ENCODE data around the gene EGR4. TPM values are rescaled to one million over a fixed set of nuclear protein-coding genes. Genes with fewer than 3 reads are reported as not detected.

Gene EGR4
- total RNA-seq, 2 experiments from 2014 or later: 0.09 to 0.15 TPM

GRCh38 chr2:73297151-73297559, 3.8 kb upstream of the EGR4 start:
- peaks cover 7% of the 10 kb centered on the region for H3K4me1 Mint-ChIP-seq
- H3K4me3 Mint-ChIP-seq: no peak overlapping the region
- ATAC-seq: no peak
- CTCF ChIA-PET: no interaction called here
- no peaks in the 10 kb centered on the region for H3K9me3 Mint-ChIP-seq (ENCODE audit: low read depth)
- no peak overlapping the region for H3K27ac Mint-ChIP-seq
- no peaks in the 10 kb centered on the region for H3K36me3 Mint-ChIP-seq
- DNase-seq: no peak
- peaks cover 66% of the 10 kb centered on the region for H3K27me3 Mint-ChIP-seq

GRCh38 chr2:73295751-73296400, 2.5 kb upstream of the EGR4 start:
- H3K4me3 Mint-ChIP-seq: no peak overlapping the region
- no peaks in the 10 kb centered on the region for H3K36me3 Mint-ChIP-seq

DNA sequence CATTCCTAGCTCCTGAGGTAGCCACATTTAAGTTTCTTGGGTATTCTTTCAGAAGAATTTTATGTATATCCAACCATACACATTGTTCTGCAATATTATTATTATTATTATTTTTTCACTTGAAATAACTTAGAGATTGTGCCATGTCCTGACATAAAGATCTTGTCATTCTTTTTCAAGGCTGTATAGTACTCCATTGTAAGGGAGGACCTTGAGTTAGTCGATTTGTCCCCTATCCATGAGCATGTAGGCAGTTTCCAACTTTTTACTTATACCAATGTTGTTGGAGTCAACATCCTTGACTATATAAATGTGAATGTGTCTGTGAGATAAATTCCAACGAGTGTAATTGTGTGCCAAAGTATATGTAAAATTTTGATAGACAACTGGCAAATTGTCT, 891 bp upstream of the EGR4 start:
- H3K36me3 Mint-ChIP-seq: no peaks in the 10 kb centered on the region
- ATAC-seq: no peak
- peaks cover 16% of the 10 kb centered on the region for H3K4me1 Mint-ChIP-seq
- H3K27me3 Mint-ChIP-seq: peaks cover 82% of the 10 kb centered on the region
- CTCF ChIA-PET: no interaction called here
- H3K4me3 Mint-ChIP-seq: no peak overlapping the region
- no peak for DNase-seq
- no peaks in the 10 kb centered on the region for H3K9me3 Mint-ChIP-seq (ENCODE audit: low read depth)
- H3K27ac Mint-ChIP-seq: no peak overlapping the region

More at GRCh38 chr2:73295751-73296400, 2.5 kb upstream of the EGR4 start:
- CTCF ChIA-PET: interaction anchor here (1.0 kb wide), 1 partner anchor 91 kb away, joined by 3 read pairs; no protein-coding TSS in a partner anchor
- Mint-ChIP-seq H3K27ac (no peak overlapping the region), H3K4me1 (peaks cover 14% of the 10 kb centered on the region), H3K27me3 (peaks cover 75% of the 10 kb centered on the region), H3K9me3 (ENCODE audit: low read depth) (no peaks in the 10 kb centered on the region)
- DNase-seq (no peak), ATAC-seq (no peak)

DNA sequence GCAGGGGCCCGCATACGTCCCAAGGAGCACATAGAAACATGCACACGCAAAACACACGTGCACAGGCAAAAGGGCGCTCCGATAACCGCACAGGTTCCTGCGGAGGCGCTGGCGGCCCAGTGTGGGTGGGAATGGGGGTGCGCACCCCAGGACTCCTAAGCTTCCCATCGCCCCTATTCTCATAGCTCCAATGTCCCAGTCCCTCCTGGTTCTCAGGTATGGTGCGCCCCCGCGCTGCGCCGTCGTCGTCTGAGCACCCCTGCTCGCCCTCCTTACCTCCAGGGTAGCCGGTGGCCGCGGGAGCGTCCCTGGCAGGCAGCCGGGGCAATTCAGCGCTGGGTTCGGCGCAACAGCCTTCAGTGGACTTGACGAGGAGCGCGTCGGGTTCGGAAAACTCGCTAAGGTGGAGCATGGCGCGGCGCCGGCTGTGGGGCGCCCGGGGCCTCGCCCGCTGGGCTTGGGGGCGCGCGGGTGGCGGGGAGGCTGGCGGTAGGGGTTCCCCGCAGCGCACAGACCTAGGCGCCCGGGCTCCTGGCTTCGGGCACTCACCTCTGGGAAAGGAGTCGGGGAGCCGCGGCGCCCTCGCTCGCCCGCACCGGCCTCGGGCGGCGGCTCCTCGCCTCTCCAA, 328 bp downstream of the EGR4 start:
- H3K4me1 Mint-ChIP-seq: peaks cover 16% of the 10 kb centered on the region
- H3K27me3 Mint-ChIP-seq: peaks cover 91% of the 10 kb centered on the region
- no peaks in the 10 kb centered on the region for H3K36me3 Mint-ChIP-seq
- peak; percentile 5 for ATAC-seq
- CTCF ChIA-PET: interaction anchor here (0.7 to 5.9 kb wide), 4 partner anchors 58 to 183 kb away, joined by 4 to 56 read pairs (median 13); partner anchors contain the start of genes CCT7 and PRADC1
- no peak for DNase-seq
- no peak overlapping the region for H3K27ac Mint-ChIP-seq
- H3K4me3 Mint-ChIP-seq: peak overlapping the region; percentile 71
- H3K9me3 Mint-ChIP-seq (ENCODE audit: low read depth): no peaks in the 10 kb centered on the region

- Mint-ChIP-seq H3K27ac (no peak overlapping the region), H3K27me3 (peaks cover 89% of the 10 kb centered on the region), H3K9me3 (ENCODE audit: low read depth) (no peaks in the 10 kb centered on the region), H3K4me3 (peak overlapping the region; percentile 44), H3K4me1 (peaks cover 16% of the 10 kb centered on the region), H3K36me3 (no peaks in the 10 kb centered on the region)
- ATAC-seq: no peak
- DNase-seq: no peak
- CTCF ChIA-PET: interaction anchor here (0.6 to 5.9 kb wide), 4 partner anchors 13 to 114 kb away, joined by 3 to 56 read pairs (median 21); partner anchors contain the start of genes CCT7 and PRADC1
Measured at GRCh38 chr2:73292316-73292905, 937 bp downstream of the EGR4 start.

- no peak overlapping the region for H3K4me3 Mint-ChIP-seq
- H3K36me3 Mint-ChIP-seq: no peaks in the 10 kb centered on the region
- no peaks in the 10 kb centered on the region for H3K9me3 Mint-ChIP-seq (ENCODE audit: low read depth)
- CTCF ChIA-PET: interaction anchor here (0.6 to 5.9 kb wide), 8 partner anchors 13 to 114 kb away, joined by 3 to 56 read pairs (median 16); partner anchors contain the start of genes CCT7, NOTO and PRADC1
- peaks cover 82% of the 10 kb centered on the region for H3K27me3 Mint-ChIP-seq
- no peak overlapping the region for H3K27ac Mint-ChIP-seq
- DNase-seq (no peak), ATAC-seq (peak; percentile 9)
- H3K4me1 Mint-ChIP-seq: peaks cover 16% of the 10 kb centered on the region
Measured at GRCh38 chr2:73291461-73292315, 1.7 kb downstream of the EGR4 start.

DNA sequence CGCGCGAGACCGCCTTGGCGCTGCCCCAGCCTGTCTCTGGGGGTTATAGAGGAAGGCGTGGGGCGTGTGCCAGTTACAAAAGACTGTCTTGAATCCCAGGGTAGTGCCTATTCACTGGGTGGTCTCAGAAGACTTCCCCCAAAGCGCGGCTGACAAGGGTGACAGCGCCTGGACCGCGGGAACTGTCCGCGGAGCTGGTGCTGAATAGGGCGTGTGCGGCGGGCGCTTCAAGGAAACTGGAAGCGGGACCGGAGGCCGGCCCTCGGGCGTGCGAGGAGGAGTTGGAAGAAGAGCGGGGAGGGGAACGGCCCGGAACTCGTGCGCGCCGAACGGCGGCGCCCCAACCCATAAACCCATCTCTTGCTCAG, 2.3 kb downstream of the EGR4 start:
- CTCF ChIA-PET: interaction anchor here (1.1 to 5.9 kb wide), 10 partner anchors 12 to 407 kb away, joined by 3 to 56 read pairs (median 8); partner anchors contain the start of genes CCT7, NOTO and PRADC1

GRCh38 chr2:73290049-73290839, 3.1 kb downstream of the EGR4 start:
- no peaks in the 10 kb centered on the region for H3K9me3 Mint-ChIP-seq (ENCODE audit: low read depth)

More for the DNA sequence above, 2.3 kb downstream of the EGR4 start:
- Mint-ChIP-seq H3K4me3 (no peak overlapping the region), H3K4me1 (peaks cover 17% of the 10 kb centered on the region), H3K27me3 (peaks cover 76% of the 10 kb centered on the region), H3K9me3 (ENCODE audit: low read depth) (no peaks in the 10 kb centered on the region), H3K27ac (peak overlapping the region; percentile 59), H3K36me3 (no peaks in the 10 kb centered on the region)
- peak; percentile 29 for ATAC-seq
- DNase-seq: peak; percentile 71

GRCh38 chr2:73289304-73289703, 4.0 kb downstream of the EGR4 start:
- no peaks in the 10 kb centered on the region for H3K9me3 Mint-ChIP-seq (ENCODE audit: low read depth)
- H3K4me3 Mint-ChIP-seq: no peak overlapping the region
- no peak for DNase-seq
- H3K4me1 Mint-ChIP-seq: peaks cover 31% of the 10 kb centered on the region
- no peaks in the 10 kb centered on the region for H3K36me3 Mint-ChIP-seq
- no peak overlapping the region for H3K27ac Mint-ChIP-seq
- CTCF ChIA-PET: interaction anchor here (0.8 to 5.9 kb wide), 12 partner anchors 10 to 406 kb away, joined by 3 to 56 read pairs (median 8); partner anchors contain the start of genes CCT7 and PRADC1
- no peak for ATAC-seq
- peaks cover 58% of the 10 kb centered on the region for H3K27me3 Mint-ChIP-seq

More at GRCh38 chr2:73290049-73290839, 3.1 kb downstream of the EGR4 start:
- Mint-ChIP-seq H3K4me3 (no peak overlapping the region), H3K36me3 (no peaks in the 10 kb centered on the region), H3K27me3 (peaks cover 67% of the 10 kb centered on the region), H3K27ac (no peak overlapping the region), H3K4me1 (peaks cover 25% of the 10 kb centered on the region)
- no peak for ATAC-seq
- CTCF ChIA-PET: interaction anchor here (0.8 to 5.9 kb wide), 19 partner anchors 11 to 407 kb away, joined by 3 to 56 read pairs (median 4); partner anchors contain the start of genes CCT7, NOTO, PRADC1 and SFXN5
- DNase-seq: peak; percentile 75

- H3K4me1 Mint-ChIP-seq: peaks cover 29% of the 10 kb centered on the region
- CTCF ChIA-PET: no interaction called here
- H3K36me3 Mint-ChIP-seq: no peaks in the 10 kb centered on the region
- peak overlapping the region; percentile 3 for H3K27ac Mint-ChIP-seq
- DNase-seq: no peak
- no peaks in the 10 kb centered on the region for H3K9me3 Mint-ChIP-seq (ENCODE audit: low read depth)
- no peak for ATAC-seq
- H3K27me3 Mint-ChIP-seq: peaks cover 35% of the 10 kb centered on the region
- H3K4me3 Mint-ChIP-seq: no peak overlapping the region
Measured at GRCh38 chr2:73286134-73286655, 7.2 kb downstream of the EGR4 start.

DNA sequence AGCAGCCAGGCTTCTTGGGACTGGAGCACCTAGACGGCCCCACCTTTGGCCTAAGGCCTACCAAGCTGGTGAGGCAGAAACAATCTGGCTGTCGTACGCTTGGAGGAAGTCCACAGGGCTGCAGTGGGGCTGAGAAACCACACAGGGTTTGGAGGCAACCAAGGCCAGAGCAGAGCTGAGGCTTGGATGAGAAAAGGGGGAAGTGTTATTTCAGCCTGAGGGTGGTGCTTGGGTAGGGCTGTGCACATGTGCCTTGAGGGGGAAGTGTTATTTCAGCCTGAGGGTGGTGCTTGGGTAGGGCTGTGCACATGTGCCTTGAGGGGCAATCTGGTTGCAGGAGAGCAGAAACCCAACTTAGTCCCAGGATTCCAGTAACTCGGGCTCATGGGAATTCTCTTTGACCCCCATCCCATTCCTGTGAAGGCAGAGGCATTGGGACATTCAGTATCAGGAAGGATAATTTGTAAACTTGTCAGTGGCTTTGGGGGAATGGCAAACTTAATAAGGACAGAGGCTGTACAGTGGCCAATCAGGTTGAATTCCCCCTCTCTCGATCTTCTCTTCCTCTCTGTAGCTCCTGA, 8.1 kb downstream of the EGR4 start:
- Mint-ChIP-seq H3K4me1 (peaks cover 27% of the 10 kb centered on the region), H3K4me3 (peak overlapping the region; percentile 84), H3K27me3 (peaks cover 26% of the 10 kb centered on the region), H3K9me3 (ENCODE audit: low read depth) (no peaks in the 10 kb centered on the region), H3K27ac (peak overlapping the region; percentile 74), H3K36me3 (peaks cover 3% of the 10 kb centered on the region)
- DNase-seq (peak; percentile 77), ATAC-seq (peak; percentile 50)
- CTCF ChIA-PET: interaction anchor here (1.3 to 1.5 kb wide), 4 partner anchors 17 to 73 kb away, joined by 4 to 5 read pairs (median 4); partner anchors contain the start of gene PRADC1

All from activated CD8-positive, alpha-beta memory T cell treated with anti-CD3 and anti-CD28 coated beads, Interleukin-2, amount 10 ng/mL, durations not matched to agents 7 days and 5 days (primary cell).